ENCODE measurements around the gene TBC1D22A. TPM values are rescaled to one million over a fixed set of nuclear protein-coding genes. Genes with fewer than 3 reads are reported as not detected.
A peak's percentile ranks its signal among the peaks of the same experiment; 100 is the strongest.

The TBC1D22A gene
- total RNA-seq, 1 experiment from 2014 or later, result 20.9 TPM

- no peak for TF ChIP-seq REST (IDR thresholded peaks at IDR 0.05; ENCODE audit: low read depth)
- TF ChIP-seq ATF3 (IDR thresholded peaks at IDR 0.05), result no peak
Measured at GRCh38 chr22:47113853-47114415, 351.5 kb downstream of the TBC1D22A start (continued).

GRCh38 chr22:47114813-47115517 is 352.5 kb downstream of the TBC1D22A start:
- Histone ChIP-seq H3K9me3 (ENCODE audit: control insufficient read depth in 1 of 2, insufficient read depth in 1 of 2, low read depth in 1 of 2, low read length in 2 of 2) (no peaks in the 10 kb centered on the region), H3K27ac (ENCODE audit: low read depth, low read length) (no peak overlapping the region), H3K9ac (ENCODE audit: low read length) (no peak overlapping the region), H3K79me2 (ENCODE audit: insufficient read depth, low read length) (no peaks in the 10 kb centered on the region), H3K9me2 (ENCODE audit: insufficient read depth) (no peaks in the 10 kb centered on the region), H3K4me1 (ENCODE audit: control insufficient read depth in 1 of 2, insufficient read depth in 2 of 2, low read length in 2 of 2) (peaks cover 0 to 10% of the 10 kb centered on the region in 2 experiments; a peak in 1 of 4 replicates), H3K4me2 (ENCODE audit: low read length) (no peak overlapping the region), H3K4me3 (replicated peaks in 1 of 2; ENCODE audit: low read depth in 1 of 2, low read length in 2 of 2) (no peak overlapping the region), H3K27me3 (ENCODE audit: insufficient read depth, low read length) (no peaks in the 10 kb centered on the region), H2AFZ (ENCODE audit: low read depth, low read length, poor library complexity, severe bottlenecking) (no peak overlapping the region), H3K36me3 (ENCODE audit: control insufficient read depth in 1 of 2, insufficient read depth in 2 of 2, low read length in 2 of 2) (no peaks in the 10 kb centered on the region), H4K20me1 (ENCODE audit: insufficient read depth) (no peaks in the 10 kb centered on the region)
- RAD21 ChIA-PET (ENCODE audit: low non-redundant PET in 1 of 2, low total read pairs in 2 of 2, uncharacterized antibody in 2 of 2, unreplicated experiment in 2 of 2), result no interaction called here
- BruUV-seq (replicated peaks), result no TSS peak
- POLR2A ChIA-PET, result no interaction called here
- intact Hi-C loops (cut with micrococcal nuclease), result no loop called here
- no peak for DNase-seq (ENCODE audit: low read depth, low spot score)
- ATAC-seq, result peak; percentile 22; the same call in 1 of the 2 replicates
- TF ChIP-seq MAX (IDR thresholded peaks at IDR 0.05) (no peak), EZH2 (IDR thresholded peaks at IDR 0.05) (no peak), FOSL1 (IDR thresholded peaks at IDR 0.05; ENCODE audit: low read depth) (no peak), CTCF (IDR thresholded peaks at IDR 0.05 in 2 of 3, conservative IDR thresholded peaks at IDR 0.05 in 1 of 3; ENCODE audit: borderline replicate concordance in 1 of 3, insufficient read depth in 1 of 3, low read depth in 2 of 3, low read length in 2 of 3) (no peak), CEBPB (IDR thresholded peaks at IDR 0.05; ENCODE audit: low read depth) (no peak)
- CTCF ChIA-PET, result no interaction called here
